NCI-H128 (cell line): ENCODE results near the gene MAD1L1.

Experiments used
- DNase-seq: peaks from one replicate; lab custom pipeline; 2025; ENCODE audit not compliant: unreplicated experiment; lab: John Stamatoyannopoulos, UW

The MAD1L1 gene

GRCh38 chr7:2034291-2035201 is 198.2 kb downstream of the MAD1L1 start:
- DNase-seq, result no peak

- no peak for DNase-seq
Observed at GRCh38 chr7:2033586-2034135, 199.1 kb downstream of the MAD1L1 start.

- no peak for DNase-seq
Observed at GRCh38 chr7:2032876-2033407, 199.8 kb downstream of the MAD1L1 start.

- no peak for DNase-seq
Observed at GRCh38 chr7:2032030-2032875, 200.5 kb downstream of the MAD1L1 start.

- no peak for DNase-seq
Observed at GRCh38 chr7:2031451-2031845, 201.3 kb downstream of the MAD1L1 start.

- no peak for DNase-seq
Observed at GRCh38 chr7:2030475-2031450, 202.0 kb downstream of the MAD1L1 start.

- no peak for DNase-seq
Observed at GRCh38 chr7:2029936-2030335, 202.8 kb downstream of the MAD1L1 start.

- no peak for DNase-seq
Observed at GRCh38 chr7:2029211-2029905, 203.4 kb downstream of the MAD1L1 start.

GRCh38 chr7:2028733-2029132 is 204.0 kb downstream of the MAD1L1 start:
- no peak for DNase-seq

- DNase-seq, result no peak
Observed at GRCh38 chr7:2025188-2025587, 207.6 kb downstream of the MAD1L1 start.

- no peak for DNase-seq
Observed at GRCh38 chr7:2024567-2024918, 208.2 kb downstream of the MAD1L1 start.

GRCh38 chr7:2023877-2024566 is 208.7 kb downstream of the MAD1L1 start:
- no peak for DNase-seq

GRCh38 chr7:2022737-2023250 is 210.0 kb downstream of the MAD1L1 start:
- no peak for DNase-seq

GRCh38 chr7:2022021-2022409 is 210.7 kb downstream of the MAD1L1 start:
- DNase-seq, result no peak

GRCh38 chr7:2019711-2020511 is 212.8 kb downstream of the MAD1L1 start:
- DNase-seq, result no peak

- no peak for DNase-seq
Observed at GRCh38 chr7:2019461-2019710, 213.4 kb downstream of the MAD1L1 start.

GRCh38 chr7:2018569-2019460 is 213.9 kb downstream of the MAD1L1 start:
- DNase-seq, result no peak
